CD14-positive monocyte (primary cell): ENCODE measurements around the gene DAD1. TPM values are rescaled to one million over a fixed set of nuclear protein-coding genes. Genes with fewer than 3 reads are reported as not detected.

Experiments used
- DNase-seq, 3 donors: peaks; one replicate each; pipeline ENCODE4 v3.0.0-alpha.2; 2011 to 2022
- H2AFZ ChIP-seq: 2 replicates; pipeline ENCODE4 v1.6.0; 2012; ENCODE audit warnings: mild to moderate bottlenecking, low read depth, low read length, inconsistent platforms; ENCODE audit not compliant: insufficient read depth, poor library complexity, severe bottlenecking
- H3K27ac ChIP-seq, 2 donors: 1 replicate in 1 of 2; 2 replicates in 1 of 2; pipeline ENCODE4 v1.5.1; 2012 to 2013; ENCODE audit warnings: low read length in 2 of 2, control low read depth in 1 of 2, inconsistent platforms in 1 of 2, low read depth in 1 of 2, mild to moderate bottlenecking in 1 of 2
- H3K27me3 ChIP-seq, 2 donors: one replicate each; pipeline versions ENCODE4 v1.6.0 to v1.6.1; 2011 to 2013; ENCODE audit warnings: low read length in 2 of 2; ENCODE audit not compliant: control insufficient read depth in 2 of 2, insufficient read depth in 2 of 2
- H3K36me3 ChIP-seq, 2 donors: replicated peaks in 1 of 2; 1 replicate in 1 of 2; 2 replicates in 1 of 2; pipeline versions ENCODE4 v1.5.1 to v1.6.1; 2012 to 2013; ENCODE audit warnings: low read length in 2 of 2, control low read depth in 1 of 2, inconsistent platforms in 1 of 2, mild to moderate bottlenecking in 1 of 2; ENCODE audit not compliant: insufficient read depth in 2 of 2, control insufficient read depth in 1 of 2
- H3K4me1 ChIP-seq, 2 donors: 1 replicate in 1 of 2; 2 replicates in 1 of 2; pipeline versions ENCODE4 v1.5.1 to v1.6.1; 2012 to 2013; ENCODE audit warnings: low read length in 2 of 2, control low read depth in 1 of 2, inconsistent platforms in 1 of 2, mild to moderate bottlenecking in 1 of 2, moderate library complexity in 1 of 2; ENCODE audit not compliant: insufficient read depth in 2 of 2, control insufficient read depth in 1 of 2
- H3K4me2 ChIP-seq: replicated peaks from 2 replicates; pipeline ENCODE3; 2012; ENCODE audit warnings: low read length, moderate library complexity, mild to moderate bottlenecking; ENCODE audit not compliant: poor library complexity, severe bottlenecking; ENCODE audit errors: extremely low read depth
- H3K4me3 ChIP-seq, 3 experiments: fragments of 200-600 bp in 1 of 3; sonication (generic) in 1 of 3; replicated peaks in 1 of 3; 1 replicate in 2 of 3; 2 replicates in 1 of 3; pipeline ENCODE4 v1.5.1; 2011 to 2013; ENCODE audit warnings: low read length in 3 of 3, mild to moderate bottlenecking in 3 of 3, control low read depth in 2 of 3, low read depth in 2 of 3, inconsistent platforms in 1 of 3, moderate library complexity in 1 of 3
- H3K79me2 ChIP-seq: 2 replicates; pipeline ENCODE4 v1.6.0; 2012; ENCODE audit warnings: mild to moderate bottlenecking, control low read depth, inconsistent platforms, low read length, moderate library complexity; ENCODE audit not compliant: insufficient read depth
- H3K9ac ChIP-seq: 2 replicates; pipeline ENCODE4 v1.6.0; 2017; ENCODE audit warnings: low read length, mild to moderate bottlenecking; ENCODE audit not compliant: insufficient read depth, poor library complexity, severe bottlenecking
- H3K9me3 ChIP-seq, 2 donors: replicated peaks in 1 of 2; 1 replicate in 1 of 2; 2 replicates in 1 of 2; pipeline versions ENCODE4 v1.5.1 to v1.6.1; 2012 to 2013; ENCODE audit warnings: low read length in 2 of 2, control low read depth in 1 of 2; ENCODE audit not compliant: control insufficient read depth in 1 of 2, insufficient read depth in 1 of 2
- H4K20me1 ChIP-seq: 2 replicates; pipeline ENCODE4 v1.6.0; 2012; ENCODE audit warnings: mild to moderate bottlenecking, low read length, control low read depth, moderate library complexity; ENCODE audit not compliant: insufficient read depth
- H3K27ac Mint-ChIP-seq, 7 donors: one replicate each; pipeline ENCODE4 v1.8.0; 2020; ENCODE audit warnings: mild to moderate bottlenecking in 7 of 7, mixed read lengths in 7 of 7, moderate library complexity in 6 of 7, inconsistent platforms in 2 of 7
- H3K27me3 Mint-ChIP-seq, 3 donors: one replicate each; pipeline ENCODE4 v1.8.0; 2021 to 2022; ENCODE audit warnings: low read depth in 3 of 3, mild to moderate bottlenecking in 3 of 3, mixed read lengths in 3 of 3, moderate library complexity in 3 of 3, inconsistent platforms in 1 of 3
- H3K36me3 Mint-ChIP-seq, 2 donors: one replicate each; pipeline ENCODE4 v1.8.0; 2020; ENCODE audit warnings: mixed read lengths in 2 of 2, inconsistent platforms in 1 of 2, mild to moderate bottlenecking in 1 of 2
- H3K4me1 Mint-ChIP-seq: one replicate; pipeline ENCODE4 v1.8.0; 2020; ENCODE audit warnings: mild to moderate bottlenecking, mixed read lengths
- H3K4me3 Mint-ChIP-seq, 2 donors: one replicate each; pipeline ENCODE4 v1.8.0; 2020; ENCODE audit warnings: mild to moderate bottlenecking in 2 of 2, mixed read lengths in 2 of 2, moderate library complexity in 1 of 2
- H3K9me3 Mint-ChIP-seq, 7 donors: one replicate each; pipeline ENCODE4 v1.8.0; 2020 to 2022; ENCODE audit warnings: mixed read lengths in 7 of 7, mild to moderate bottlenecking in 6 of 7, moderate library complexity in 6 of 7, inconsistent platforms in 2 of 7
- WGBS: methylation state at CpG from one replicate; pipeline ENCODE4 v1.1.5; 2013; ENCODE audit warnings: missing lambda C conversion rate; ENCODE audit not compliant: insufficient coverage; 5-methylcytosine and 5-hydroxymethylcytosine counted together
- intact Hi-C, 2 donors: fragments of 100-400 bp; cut with micrococcal nuclease; formaldehyde crosslinking; loops; one replicate each; pipeline versions ENCODE4 v1.15.0 to v1.15.1; 2023
- polyA plus RNA-seq, 3 donors: library from polyadenylated mRNA; depleted of rRNA in 1 of 3; unstranded in 2 of 3; stranded (reverse) in 1 of 3; fragments of 300-500 nt in 2 of 3; fragments of >200 nt in 1 of 3; fragmentation: Illumina TruSeq in 2 of 3; gene quantifications; 1 replicate in 2 of 3; 2 replicates in 1 of 3; pipeline ENCODE4 v1.2.3, GENCODE V29; 2012 to 2021
- TF ChIP-seq, protein P1 (sequence below): fragments of 200-600 bp; IDR thresholded peaks from one replicate; pipeline ENCODE4 v1.8.0; 2022; ENCODE audit warnings: antibody characterized with exemption, mild to moderate bottlenecking

Gene DAD1
- polyA plus RNA-seq, 3 donors = 126 to 444 (median 440) TPM

DNA sequence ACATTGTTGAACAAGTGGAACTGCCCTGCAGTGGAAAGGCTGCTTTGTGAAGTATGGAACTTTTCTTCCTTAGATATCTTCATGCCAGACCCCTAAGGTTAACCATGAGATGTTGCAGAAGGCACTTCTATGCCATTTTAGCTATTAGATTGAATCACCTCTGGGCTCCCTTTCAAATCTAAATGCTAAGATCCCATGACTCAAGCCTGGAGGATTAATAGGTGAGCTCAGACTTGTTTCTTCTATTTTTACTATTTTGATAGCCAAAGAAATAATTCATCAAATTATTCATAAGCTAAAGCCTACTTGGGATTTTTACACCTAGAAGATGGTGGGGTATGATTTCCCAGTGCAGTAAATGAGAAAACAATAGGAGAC is 64.3 kb downstream of the DAD1 start:
- TF ChIP-seq, protein P1, sequence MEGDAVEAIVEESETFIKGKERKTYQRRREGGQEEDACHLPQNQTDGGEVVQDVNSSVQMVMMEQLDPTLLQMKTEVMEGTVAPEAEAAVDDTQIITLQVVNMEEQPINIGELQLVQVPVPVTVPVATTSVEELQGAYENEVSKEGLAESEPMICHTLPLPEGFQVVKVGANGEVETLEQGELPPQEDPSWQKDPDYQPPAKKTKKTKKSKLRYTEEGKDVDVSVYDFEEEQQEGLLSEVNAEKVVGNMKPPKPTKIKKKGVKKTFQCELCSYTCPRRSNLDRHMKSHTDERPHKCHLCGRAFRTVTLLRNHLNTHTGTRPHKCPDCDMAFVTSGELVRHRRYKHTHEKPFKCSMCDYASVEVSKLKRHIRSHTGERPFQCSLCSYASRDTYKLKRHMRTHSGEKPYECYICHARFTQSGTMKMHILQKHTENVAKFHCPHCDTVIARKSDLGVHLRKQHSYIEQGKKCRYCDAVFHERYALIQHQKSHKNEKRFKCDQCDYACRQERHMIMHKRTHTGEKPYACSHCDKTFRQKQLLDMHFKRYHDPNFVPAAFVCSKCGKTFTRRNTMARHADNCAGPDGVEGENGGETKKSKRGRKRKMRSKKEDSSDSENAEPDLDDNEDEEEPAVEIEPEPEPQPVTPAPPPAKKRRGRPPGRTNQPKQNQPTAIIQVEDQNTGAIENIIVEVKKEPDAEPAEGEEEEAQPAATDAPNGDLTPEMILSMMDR = no peak
- Histone ChIP-seq H3K27me3 (no peaks in the 10 kb centered on the region), H3K9me3 (no peaks in the 10 kb centered on the region), H4K20me1 (no peaks in the 10 kb centered on the region), H3K4me1 (no peaks in the 10 kb centered on the region), H3K27ac (no peak overlapping the region), H3K36me3 (no peaks in the 10 kb centered on the region), H3K4me2 (no peak overlapping the region), H3K9ac (no peak overlapping the region), H2AFZ (no peak overlapping the region), H3K4me3 (no peak overlapping the region), H3K79me2 (no peaks in the 10 kb centered on the region)
- intact Hi-C loops = no loop called here
- H3K4me3 Mint-ChIP-seq = no peak overlapping the region
- peaks cover 5% of the 10 kb centered on the region for H3K4me1 Mint-ChIP-seq
- H3K36me3 Mint-ChIP-seq = no peaks in the 10 kb centered on the region
- H3K9me3 Mint-ChIP-seq = no peaks in the 10 kb centered on the region
- no peak for DNase-seq
- H3K27me3 Mint-ChIP-seq = no peaks in the 10 kb centered on the region
- peak overlapping the region in 1 of 7 donors; percentile 1 for H3K27ac Mint-ChIP-seq

DNA sequence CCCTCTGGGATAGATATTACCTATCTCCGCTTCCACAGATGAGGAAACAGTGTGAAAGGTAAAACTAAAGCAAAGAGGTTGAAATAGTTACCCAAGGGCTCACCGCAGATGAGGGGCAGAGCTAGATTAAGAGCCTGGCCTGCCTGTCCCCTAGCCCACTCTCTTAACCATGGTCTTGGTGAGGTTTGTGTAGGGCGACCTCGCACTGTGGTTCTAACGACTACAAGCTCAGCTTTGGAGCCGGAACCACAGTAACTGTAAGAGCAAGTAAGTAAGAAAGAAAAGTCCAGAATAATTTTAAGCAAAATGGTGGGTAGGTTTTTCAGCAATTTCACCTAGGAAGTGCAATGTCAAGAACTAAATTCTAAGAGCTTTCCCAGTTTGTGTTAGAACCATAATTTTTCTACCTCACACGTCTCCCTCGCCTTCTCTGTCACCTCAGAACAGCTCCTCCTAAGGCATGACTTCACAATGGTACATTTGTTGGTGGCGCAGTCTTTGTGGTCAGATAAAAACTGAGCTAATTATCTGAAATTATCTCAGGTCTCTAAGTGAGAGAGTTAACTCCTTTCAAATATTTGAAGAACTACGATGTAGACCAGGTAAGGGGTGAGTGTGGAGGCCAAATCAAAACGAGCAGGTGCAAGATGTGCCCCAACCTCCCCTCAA is 64.8 kb downstream of the DAD1 start:
- H3K36me3 ChIP-seq = no peaks in the 10 kb centered on the region
- H3K36me3 Mint-ChIP-seq = no peaks in the 10 kb centered on the region
- no peaks in the 10 kb centered on the region for H3K79me2 ChIP-seq
- peak overlapping the region in 1 of 7 donors; percentile 1 for H3K27ac Mint-ChIP-seq
- no peak overlapping the region for H3K4me3 ChIP-seq
- H3K4me1 Mint-ChIP-seq = peaks cover 5% of the 10 kb centered on the region
- no peak overlapping the region for H2AFZ ChIP-seq
- no peaks in the 10 kb centered on the region for H3K9me3 Mint-ChIP-seq
- no peak overlapping the region for H3K27ac ChIP-seq
- DNase-seq = no peak
- no peak overlapping the region for H3K9ac ChIP-seq
- no peaks in the 10 kb centered on the region for H3K9me3 ChIP-seq
- intact Hi-C loops = no loop called here
- no peaks in the 10 kb centered on the region for H3K4me1 ChIP-seq
- no peaks in the 10 kb centered on the region for H4K20me1 ChIP-seq
- WGBS = 94% methylated on average over 5 of the region's 11 CpGs
- H3K27me3 Mint-ChIP-seq = peaks cover 0 to 2% (median 0%) of the 10 kb centered on the region in 3 donors
- TF ChIP-seq, protein P1 = no peak
- no peak overlapping the region for H3K4me2 ChIP-seq
- no peaks in the 10 kb centered on the region for H3K27me3 ChIP-seq
- no peak overlapping the region for H3K4me3 Mint-ChIP-seq
